GM21576 (cell line): ENCODE data around the gene SYTL1.
A peak's percentile ranks its signal among the peaks of the same experiment; 100 is the strongest.

Source experiments
- ATAC-seq: cut with Tn5 transposase; IDR thresholded peaks from one replicate; pipeline ENCODE4 v1.9.1; 2021; ENCODE audit warnings: mild to moderate bottlenecking, moderate library complexity; ENCODE audit not compliant: unreplicated experiment

The SYTL1 gene

GRCh38 chr1:27346357-27346756 is 4.5 kb downstream of the SYTL1 start:
- ATAC-seq: no peak

DNA sequence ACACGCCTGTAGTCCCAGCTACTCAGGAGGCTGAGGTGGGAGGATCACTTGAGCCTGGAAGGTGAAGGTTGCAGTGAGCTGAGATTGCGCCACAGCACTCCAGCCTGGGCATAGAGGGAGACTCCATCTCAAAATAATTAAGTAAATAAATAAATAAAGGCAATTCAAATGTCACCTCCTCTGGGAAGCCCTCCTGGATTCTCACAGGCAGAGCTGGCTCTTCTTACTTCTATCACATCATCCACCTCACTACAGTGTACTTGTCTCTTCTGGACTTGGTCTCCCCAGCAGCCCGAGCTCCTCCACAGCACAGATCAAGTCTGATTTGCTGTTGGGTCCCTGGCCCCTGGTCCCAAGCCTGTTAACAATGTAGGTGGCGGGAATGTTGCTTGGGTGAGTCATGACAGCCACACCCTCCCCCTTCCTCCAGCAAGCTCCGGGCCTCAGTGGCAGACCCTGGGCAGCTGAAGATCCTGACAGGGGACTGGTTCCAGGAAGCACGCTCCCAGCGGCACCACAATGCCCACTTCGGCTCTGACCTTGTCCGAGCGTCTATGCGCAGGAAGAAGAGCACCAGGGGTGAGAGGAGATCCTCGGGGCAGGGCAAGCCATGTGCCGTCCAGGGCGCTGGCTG is 5.3 kb downstream of the SYTL1 start:
- ATAC-seq: no peak

- no peak for ATAC-seq
Measured at GRCh38 chr1:27348861-27349783, 7.3 kb downstream of the SYTL1 start.

DNA sequence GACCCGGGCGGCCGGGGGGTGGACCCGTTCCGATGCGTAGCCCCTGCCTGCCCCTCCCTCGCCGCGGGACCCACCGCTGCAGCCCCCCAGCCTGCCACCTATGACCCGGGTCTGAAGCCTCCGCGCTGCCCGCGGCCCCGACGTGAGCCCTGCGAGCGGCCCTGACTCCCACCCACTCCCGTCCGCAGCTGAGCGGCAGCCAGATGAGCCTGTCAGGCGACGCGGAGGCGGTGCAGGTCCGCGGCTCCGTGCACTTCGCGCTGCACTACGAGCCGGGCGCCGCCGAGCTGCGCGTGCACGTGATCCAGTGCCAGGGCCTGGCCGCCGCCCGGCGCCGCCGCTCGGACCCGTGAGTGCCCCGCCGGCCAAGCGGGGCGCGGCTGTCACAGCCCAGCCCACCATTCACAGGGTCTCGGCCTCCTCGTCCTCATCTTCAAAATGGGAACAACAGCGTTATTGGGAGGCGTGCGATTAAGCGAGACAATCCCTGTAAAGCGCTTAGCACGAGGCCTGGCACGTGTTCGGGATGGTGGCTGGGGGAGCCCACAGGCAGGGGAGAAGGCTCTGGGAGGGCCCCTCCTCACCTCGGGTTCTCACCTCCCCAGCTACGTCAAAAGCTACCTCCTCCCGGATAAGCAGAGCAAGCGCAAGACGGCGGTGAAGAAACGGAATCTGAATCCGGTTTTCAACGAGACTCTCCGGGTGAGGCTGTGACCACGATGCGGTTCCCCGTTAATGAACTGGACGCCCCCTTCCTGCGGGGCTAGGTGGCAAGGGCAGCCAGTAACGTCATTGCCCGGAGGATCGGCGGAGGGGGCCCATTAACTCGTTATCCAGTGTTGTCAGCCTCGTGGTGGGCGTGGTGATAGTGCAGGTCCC is 8.2 kb downstream of the SYTL1 start:
- ATAC-seq: no peak

- ATAC-seq: no peak
Measured at GRCh38 chr1:27350663-27351540, 9.1 kb downstream of the SYTL1 start.

DNA sequence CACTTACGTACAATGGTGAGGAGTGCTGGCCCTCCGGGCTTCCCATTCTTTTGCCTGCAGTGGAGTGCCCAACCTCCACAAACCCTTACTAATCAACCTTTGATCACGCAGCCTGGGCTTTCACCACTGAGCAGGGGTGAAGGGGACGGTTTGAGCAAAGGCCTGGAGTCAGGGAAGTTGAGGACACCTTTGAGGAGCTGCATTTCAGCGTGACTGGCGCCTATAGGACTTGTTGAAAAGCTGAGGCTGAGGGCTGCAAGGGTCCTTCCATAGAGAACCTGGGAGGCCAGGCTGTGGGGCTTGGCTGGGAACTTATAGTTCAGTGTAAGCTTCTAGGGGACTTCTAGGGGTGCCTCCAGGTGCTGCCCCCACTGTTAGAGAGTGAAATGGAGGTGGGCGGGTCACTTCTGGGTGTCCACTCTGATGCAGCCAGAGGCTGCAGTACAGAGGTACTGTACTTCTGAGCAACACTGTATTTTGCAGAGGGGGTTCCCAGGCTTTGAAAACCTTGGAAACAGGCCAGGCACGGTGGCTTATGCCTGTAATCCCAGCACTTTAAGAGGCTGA is 9.8 kb downstream of the SYTL1 start:
- no peak for ATAC-seq

- no peak for ATAC-seq
Measured at GRCh38 chr1:27353166-27353565, 11.3 kb downstream of the SYTL1 start.

- no peak for ATAC-seq
Measured at GRCh38 chr1:27353629-27354028, 11.8 kb downstream of the SYTL1 start.

DNA sequence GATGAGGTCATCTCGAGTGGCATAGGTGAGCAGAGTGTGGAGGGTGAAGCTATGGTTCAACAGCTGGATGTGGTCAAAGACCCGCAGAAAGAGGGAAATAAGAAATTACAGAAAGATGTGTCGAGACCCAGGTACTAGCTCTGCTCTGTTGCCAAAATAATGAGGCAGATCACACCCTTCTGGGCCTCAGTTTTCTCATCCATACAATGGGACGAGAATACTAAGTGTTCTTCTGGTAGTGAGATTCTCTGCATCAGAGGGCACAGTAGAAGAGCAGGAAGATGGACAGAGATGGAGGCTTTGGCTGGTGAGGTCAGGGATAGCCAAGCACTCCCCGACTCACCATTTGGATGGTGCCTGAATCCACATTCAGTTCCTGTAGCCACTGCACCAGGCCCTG is 13.9 kb downstream of the SYTL1 start:
- ATAC-seq: no peak

DNA sequence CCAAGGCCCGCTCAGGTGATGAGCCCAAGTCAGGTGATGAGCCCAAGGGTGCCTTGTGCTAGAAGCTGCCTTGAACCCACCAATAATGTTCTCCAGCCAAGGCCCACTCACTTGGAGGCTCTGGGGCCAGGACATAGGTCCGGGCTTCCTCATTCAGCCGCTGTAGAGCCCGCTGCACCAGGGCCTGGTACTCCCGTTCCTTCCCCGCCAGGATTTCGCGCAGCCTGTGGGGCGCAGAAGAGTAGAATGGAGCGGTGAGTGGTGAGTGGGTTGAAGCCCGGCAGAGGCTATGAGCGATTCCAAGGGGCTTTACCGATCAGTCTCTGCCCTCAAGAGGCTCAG is 14.4 kb downstream of the SYTL1 start:
- ATAC-seq: no peak

DNA sequence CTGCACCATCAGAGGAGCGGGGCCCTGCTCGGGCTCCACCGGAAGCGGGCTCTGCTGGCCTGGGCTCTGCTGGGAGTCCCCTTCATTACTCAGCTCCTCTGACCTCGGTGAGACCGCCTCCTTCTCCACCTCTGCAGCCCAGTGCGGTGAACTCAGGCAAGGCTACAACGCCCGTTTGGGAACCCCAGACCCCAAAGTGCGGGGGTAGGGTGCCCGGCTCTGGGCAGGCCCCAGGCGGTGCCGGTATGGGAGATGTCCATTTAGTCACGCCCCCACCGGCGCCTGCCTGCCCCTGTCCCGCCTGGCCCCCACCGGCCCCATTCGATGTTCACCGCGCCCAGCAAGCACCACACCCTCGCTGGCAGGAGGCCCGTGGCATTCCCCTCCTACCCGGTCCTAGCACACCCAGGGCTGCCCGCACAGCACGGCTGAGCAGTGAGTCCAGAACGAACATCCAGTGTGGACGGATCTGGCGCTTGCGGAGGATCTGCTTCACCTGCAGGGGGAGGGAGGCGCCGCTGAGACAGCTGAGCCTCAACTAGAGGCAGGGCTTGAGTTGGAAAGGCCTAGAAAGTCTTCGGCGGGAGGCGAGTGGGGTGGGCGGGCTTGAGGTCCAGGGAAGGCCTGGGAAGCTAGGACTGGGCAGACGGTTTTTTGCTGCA is 14.9 kb downstream of the SYTL1 start:
- ATAC-seq: no peak

DNA sequence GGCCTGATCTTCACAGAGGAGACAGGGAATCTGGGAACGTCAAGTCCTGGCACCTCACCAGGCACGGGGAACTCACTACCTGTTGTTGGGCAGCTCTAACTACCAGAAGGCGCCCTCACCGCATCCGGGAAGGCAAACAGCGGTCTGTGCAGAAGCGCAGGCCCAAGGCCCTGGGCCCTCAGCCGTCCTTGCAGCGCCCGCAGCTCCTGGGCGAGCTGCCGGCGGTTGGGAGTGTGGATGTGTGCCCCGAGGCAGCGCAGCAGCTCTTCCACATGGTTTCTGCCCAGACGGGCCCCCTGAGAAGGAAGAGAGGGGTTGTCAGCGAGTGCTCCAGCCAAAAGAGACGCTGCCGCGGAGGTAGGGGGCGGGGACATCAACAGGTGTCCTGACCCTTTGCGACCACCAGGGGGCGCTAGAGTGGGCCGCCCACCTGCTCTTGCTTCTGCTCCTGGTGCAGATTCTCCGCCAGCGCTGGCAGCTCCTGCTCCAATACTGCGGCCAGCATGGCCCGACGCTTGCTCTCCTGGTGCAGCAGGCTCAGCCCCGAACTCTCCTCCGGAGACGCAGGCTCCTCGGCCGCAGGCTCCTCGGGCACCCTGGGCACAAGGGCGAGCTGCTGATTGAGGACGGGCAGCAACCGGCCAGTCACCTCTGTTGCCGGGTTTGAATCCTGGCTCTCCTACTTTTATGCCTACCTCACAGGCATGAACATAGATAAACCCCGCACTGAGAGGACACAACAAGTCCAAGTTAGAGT is 15.6 kb downstream of the SYTL1 start:
- peak; percentile 49 for ATAC-seq

GRCh38 chr1:27358038-27358927 is 16.5 kb downstream of the SYTL1 start:
- no peak for ATAC-seq

DNA sequence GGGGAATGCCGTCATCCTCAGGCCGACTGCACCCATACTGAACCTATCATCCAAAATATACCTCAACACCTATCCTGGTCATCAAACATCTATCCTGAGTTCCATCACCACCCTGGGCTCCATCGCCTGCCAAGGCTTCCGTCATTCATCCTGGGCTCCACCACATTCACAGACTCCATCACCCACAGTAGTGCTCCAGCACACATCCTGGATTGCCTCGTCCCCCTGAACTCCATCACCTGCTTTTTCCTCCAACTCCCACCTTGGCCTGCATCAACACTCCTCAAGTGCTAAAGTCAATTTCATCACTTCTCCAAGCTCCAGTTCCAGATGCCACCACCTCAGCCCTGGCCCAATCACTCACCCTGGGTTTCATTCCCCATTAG is 17.1 kb downstream of the SYTL1 start:
- ATAC-seq: no peak

DNA sequence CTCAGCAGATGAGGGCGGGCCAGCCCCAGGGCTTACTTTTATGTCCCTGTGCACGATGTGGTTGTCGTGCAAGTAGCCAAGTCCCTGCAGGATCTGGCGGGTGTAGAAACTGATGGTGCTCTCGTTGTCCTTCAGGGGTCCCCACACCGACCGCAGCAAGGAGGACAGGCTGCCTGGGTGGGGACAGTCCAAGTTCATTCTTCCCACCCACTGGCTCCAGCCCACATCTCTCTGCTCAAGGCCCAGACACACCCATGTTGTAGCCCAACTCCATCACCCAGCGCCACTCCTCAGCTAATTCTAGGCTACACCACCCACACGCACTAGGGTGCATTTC is 18.0 kb downstream of the SYTL1 start:
- no peak for ATAC-seq

DNA sequence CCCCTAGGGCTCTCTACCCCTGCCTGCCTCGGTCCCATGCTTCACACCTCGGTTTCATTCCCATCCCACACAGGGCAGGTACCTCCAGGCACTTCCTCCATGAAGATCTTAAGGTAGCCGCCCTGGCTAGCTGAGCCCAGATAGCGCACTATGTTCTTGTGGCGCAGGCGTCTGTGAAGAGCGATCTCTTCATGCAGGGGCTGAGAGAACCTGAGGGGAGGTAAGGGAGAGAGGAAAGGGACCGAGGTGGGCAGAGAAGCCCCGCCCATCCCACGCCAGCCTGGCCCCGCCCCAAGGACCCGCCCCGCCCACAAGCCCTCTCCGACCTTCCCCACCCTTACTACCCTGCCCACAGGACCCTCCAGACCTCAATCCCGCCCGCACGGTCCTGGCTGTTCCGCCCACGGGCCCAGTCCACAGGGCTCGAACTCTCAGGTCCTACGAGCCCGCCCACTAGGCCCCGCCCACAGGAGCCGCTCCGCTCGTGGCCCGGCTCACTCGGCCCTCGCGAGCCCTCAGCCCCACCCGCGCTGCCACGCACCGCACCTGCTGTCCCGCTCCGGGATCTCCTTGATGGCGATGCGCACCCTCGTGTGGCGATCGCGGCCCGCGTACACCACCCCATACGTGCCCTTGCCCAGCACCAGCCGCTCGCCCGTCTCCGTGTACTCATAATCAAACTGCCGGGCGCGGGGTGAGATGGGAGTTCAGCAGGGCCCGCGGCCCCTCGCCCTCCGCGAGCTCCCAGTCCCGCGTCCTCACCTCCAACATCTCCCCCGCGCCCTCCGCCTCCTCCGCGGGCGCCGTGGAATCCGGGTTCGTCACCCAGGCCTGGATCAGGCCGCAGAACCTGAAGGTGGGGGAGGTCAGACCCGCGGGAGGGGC is 18.6 kb downstream of the SYTL1 start:
- no peak for ATAC-seq

- no peak for ATAC-seq
Measured at GRCh38 chr1:27361044-27361402, 19.2 kb downstream of the SYTL1 start.
